ENCODE data around the gene CYTH4. TPM values are rescaled to one million over a fixed set of nuclear protein-coding genes. Genes with fewer than 3 reads are reported as not detected.
"Not testable (repeated sequence)": the region's sequence is repeated elsewhere in the genome, so short reads cannot be mapped to it uniquely, and the experiment has no call there.

CYTH4 gene
- total RNA-seq, 2 donors from 2014 or later, result 1.5 to 5.9 TPM

DNA sequence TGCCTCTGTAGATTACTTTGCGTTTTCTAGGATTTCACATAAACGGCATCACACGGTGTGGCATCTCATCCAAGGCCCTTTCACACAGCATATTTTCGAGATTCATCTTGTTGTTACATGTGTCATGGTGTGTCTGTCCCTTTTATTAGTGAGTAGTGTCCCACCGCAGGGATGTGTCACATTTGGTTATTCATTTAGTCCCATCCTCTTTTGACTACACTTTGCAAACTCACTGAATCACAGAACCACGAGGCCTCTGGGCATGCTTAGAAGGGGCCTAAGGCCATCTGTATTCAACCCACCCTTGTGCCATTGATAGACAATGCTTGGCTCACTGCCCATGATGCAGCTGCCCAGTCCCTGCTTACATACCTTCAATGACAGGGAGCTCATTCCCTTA, 34.1 kb upstream of the CYTH4 start:
- Histone ChIP-seq H3K36me3 (no peaks in the 10 kb centered on the region), H3K27ac (no peak overlapping the region), H3K9me3 (no peaks in the 10 kb centered on the region), H3K4me3 (no peak overlapping the region), H3K27me3 (peaks cover 0 to 5% of the 10 kb centered on the region in 2 donors), H3K4me1 (peaks cover 0 to 7% of the 10 kb centered on the region in 2 donors)
- no peak for DNase-seq (ENCODE audit: low spot score)
- TF ChIP-seq, protein P1, sequence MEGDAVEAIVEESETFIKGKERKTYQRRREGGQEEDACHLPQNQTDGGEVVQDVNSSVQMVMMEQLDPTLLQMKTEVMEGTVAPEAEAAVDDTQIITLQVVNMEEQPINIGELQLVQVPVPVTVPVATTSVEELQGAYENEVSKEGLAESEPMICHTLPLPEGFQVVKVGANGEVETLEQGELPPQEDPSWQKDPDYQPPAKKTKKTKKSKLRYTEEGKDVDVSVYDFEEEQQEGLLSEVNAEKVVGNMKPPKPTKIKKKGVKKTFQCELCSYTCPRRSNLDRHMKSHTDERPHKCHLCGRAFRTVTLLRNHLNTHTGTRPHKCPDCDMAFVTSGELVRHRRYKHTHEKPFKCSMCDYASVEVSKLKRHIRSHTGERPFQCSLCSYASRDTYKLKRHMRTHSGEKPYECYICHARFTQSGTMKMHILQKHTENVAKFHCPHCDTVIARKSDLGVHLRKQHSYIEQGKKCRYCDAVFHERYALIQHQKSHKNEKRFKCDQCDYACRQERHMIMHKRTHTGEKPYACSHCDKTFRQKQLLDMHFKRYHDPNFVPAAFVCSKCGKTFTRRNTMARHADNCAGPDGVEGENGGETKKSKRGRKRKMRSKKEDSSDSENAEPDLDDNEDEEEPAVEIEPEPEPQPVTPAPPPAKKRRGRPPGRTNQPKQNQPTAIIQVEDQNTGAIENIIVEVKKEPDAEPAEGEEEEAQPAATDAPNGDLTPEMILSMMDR (IDR thresholded peaks at IDR 0.05), result no peak

GRCh38 chr22:37249986-37250385, 32.3 kb upstream of the CYTH4 start:
- Histone ChIP-seq H3K27me3 (no peaks in the 10 kb centered on the region), H3K9me3 (no peaks in the 10 kb centered on the region), H3K27ac (no peak overlapping the region), H3K4me3 (no peak overlapping the region), H3K36me3 (no peaks in the 10 kb centered on the region), H3K4me1 (no peaks in the 10 kb centered on the region)
- no peak for DNase-seq (ENCODE audit: low spot score)
- TF ChIP-seq, protein P1 (IDR thresholded peaks at IDR 0.05), result no peak

GRCh38 chr22:37251836-37252235, 30.5 kb upstream of the CYTH4 start:
- H3K27ac ChIP-seq; H3K4me3 ChIP-seq; H3K36me3 ChIP-seq; H3K27me3 ChIP-seq; DNase-seq (ENCODE audit: low spot score); H3K9me3 ChIP-seq; H3K4me1 ChIP-seq: not testable (repeated sequence)

DNA sequence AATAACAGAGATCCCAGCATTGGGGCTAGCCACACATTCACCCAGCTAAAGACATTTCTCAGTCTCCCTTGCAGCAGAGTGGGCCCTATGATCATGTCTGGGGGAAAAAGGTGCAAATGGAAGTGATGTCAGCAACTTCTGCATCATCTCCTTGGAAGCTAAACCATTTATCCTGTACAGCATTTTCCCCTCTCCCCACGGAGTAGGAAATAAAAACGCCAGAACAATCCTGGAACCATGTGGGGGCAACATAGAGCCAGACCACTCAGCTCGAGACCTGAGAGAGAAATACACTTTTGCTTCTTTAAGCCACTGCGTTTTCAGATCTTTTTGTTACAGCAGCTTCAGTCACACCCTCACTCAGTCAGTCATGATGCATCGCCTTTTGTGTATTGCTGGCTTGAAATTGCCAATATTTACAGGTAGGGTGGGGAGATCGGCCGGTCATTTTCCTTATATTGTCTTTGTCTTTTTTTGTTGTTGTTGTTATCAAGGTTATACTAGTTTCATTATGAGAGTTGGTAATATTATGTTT, 29.1 kb upstream of the CYTH4 start:
- H3K27me3 ChIP-seq, result peaks cover 0 to 5% of the 10 kb centered on the region in 2 donors
- TF ChIP-seq, protein P1 (IDR thresholded peaks at IDR 0.05), result no peak

DNA sequence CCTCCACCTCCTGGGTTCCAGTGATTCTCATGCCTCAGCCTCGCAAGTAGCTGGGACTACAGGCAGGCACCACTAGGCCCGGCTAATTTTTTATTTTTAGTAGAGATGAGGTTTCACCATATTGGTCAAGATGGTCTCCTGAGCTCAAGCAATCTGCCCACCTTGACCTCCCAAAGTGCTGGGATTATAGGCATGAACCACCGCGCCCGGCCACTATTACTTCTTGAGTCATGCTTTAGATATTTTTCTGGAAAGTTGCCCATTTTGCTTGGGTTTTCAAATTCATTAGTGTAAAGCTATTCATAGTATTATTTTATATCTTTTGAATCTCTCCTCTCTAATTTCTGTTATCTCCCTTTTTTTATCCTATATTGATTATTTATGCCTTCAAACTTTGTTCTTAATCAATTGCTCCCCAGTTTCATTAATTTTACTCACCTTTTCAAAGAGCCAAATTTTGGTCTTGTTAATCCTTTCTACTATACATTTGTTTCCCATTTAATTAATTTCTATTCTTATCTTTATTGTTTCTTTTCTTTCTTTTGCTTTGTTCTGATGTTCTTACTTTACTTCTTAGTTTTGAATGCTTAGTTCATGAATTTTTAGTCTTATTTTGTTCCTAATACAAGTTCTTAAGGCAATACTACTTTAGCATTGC, 28.0 kb upstream of the CYTH4 start:
- H3K4me3 ChIP-seq, result no peak overlapping the region
- peaks cover 0 to 5% of the 10 kb centered on the region in 2 donors for H3K27me3 ChIP-seq
- H3K36me3 ChIP-seq, result no peaks in the 10 kb centered on the region
- DNase-seq (ENCODE audit: low spot score), result no peak
- no peak overlapping the region for H3K27ac ChIP-seq
- TF ChIP-seq, protein P1 (IDR thresholded peaks at IDR 0.05), result no peak
- no peaks in the 10 kb centered on the region for H3K4me1 ChIP-seq
- no peaks in the 10 kb centered on the region for H3K9me3 ChIP-seq

More for the DNA sequence above, 29.1 kb upstream of the CYTH4 start:
- Histone ChIP-seq H3K4me3 (no peak overlapping the region), H3K4me1 (no peaks in the 10 kb centered on the region), H3K36me3 (no peaks in the 10 kb centered on the region), H3K27ac (no peak overlapping the region), H3K9me3 (no peaks in the 10 kb centered on the region)
- DNase-seq (ENCODE audit: low spot score), result no peak

GRCh38 chr22:37254867-37255233, 27.5 kb upstream of the CYTH4 start:
- TF ChIP-seq, protein P1 (IDR thresholded peaks at IDR 0.05), result no peak
- no peak for DNase-seq (ENCODE audit: low spot score)
- H3K27ac ChIP-seq, result no peak overlapping the region
- H3K4me1 ChIP-seq, result no peaks in the 10 kb centered on the region
- no peak overlapping the region for H3K4me3 ChIP-seq
- peaks cover 0 to 5% of the 10 kb centered on the region in 2 donors for H3K27me3 ChIP-seq
- H3K9me3 ChIP-seq, result no peaks in the 10 kb centered on the region
- H3K36me3 ChIP-seq, result no peaks in the 10 kb centered on the region

Data from right atrium auricular region (tissue), 2 donors.